HepG2 (cell line): ENCODE measurements around the gene IGFL2. TPM values are rescaled to one million over a fixed set of nuclear protein-coding genes. Genes with fewer than 3 reads are reported as not detected.
"Not testable (repeated sequence)": the region's sequence is repeated elsewhere in the genome, so short reads cannot be mapped to it uniquely, and the experiment has no call there.

ENCODE experiments used
- ATAC-seq: fragments of 200-7000 bp; cut with Tn5 transposase; 3 replicates; pipeline ENCODE4 v1.9.1; 2020; ENCODE audit warnings: mild to moderate bottlenecking, moderate library complexity
- BruUV-seq: library from RNA; stranded (reverse); fragments of 400-500 nt; replicated peaks from 2 replicates; lab custom pipeline; 2021; lab: Mats Ljungman, UMichigan
- CTCF ChIA-PET: fragments of 300-600 bp; formaldehyde crosslinking; extraction: SDS; loops from one replicate; lab custom pipeline; 2021; ENCODE audit warnings: low total read pairs, inconsistent platforms, low intra/inter-chr PET ratio; lab: Yijun Ruan, JAX
- POLR2A ChIA-PET: fragments of 350-600 bp; sonication (Branson Sonifier 250); formaldehyde crosslinking; loops from one replicate; lab custom pipeline; 2020; ENCODE audit warnings: antibody characterized with exemption, inconsistent platforms; lab: Yijun Ruan, JAX
- DNase-seq: peaks from one replicate; pipeline ENCODE4 v3.0.0-alpha.2; 2015; ENCODE audit warnings: low spot score
- FAIRE-seq: peaks from 3 replicates; lab custom pipeline; 2011; peaks lifted over from hg19 to GRCh38; lab: Jason Lieb, UNC
- H2AFZ ChIP-seq: one replicate; pipeline ENCODE4 v1.6.1; 2011; ENCODE audit warnings: low read length, inconsistent platforms
- H3K27ac ChIP-seq: fragments of 300-600 bp; 3 replicates; pipeline ENCODE4 v1.8.0; 2011; ENCODE audit warnings: mixed run types, mild to moderate bottlenecking, mixed read lengths, low read length, inconsistent platforms; ENCODE audit not compliant: insufficient read depth; ENCODE audit errors: extremely low read length
- H3K27me3 ChIP-seq, 2 experiments: fragments of 200-600 bp in 1 of 2; 2 replicates in 1 of 2; 3 replicates in 1 of 2; pipeline versions ENCODE4 v1.6.0 to v1.8.0; 2011; ENCODE audit warnings: low read length in 2 of 2, mild to moderate bottlenecking in 2 of 2, moderate library complexity in 2 of 2, inconsistent platforms in 1 of 2; ENCODE audit not compliant: insufficient read depth in 2 of 2, control insufficient read depth in 1 of 2
- H3K36me3 ChIP-seq, 2 experiments: fragments of 200-600 bp in 1 of 2; replicated peaks in 1 of 2; 2 replicates in 1 of 2; 3 replicates in 1 of 2; pipeline versions ENCODE4 v1.5.1 to v1.8.0; 2011; ENCODE audit warnings: low read length in 2 of 2, inconsistent platforms in 1 of 2; ENCODE audit not compliant: insufficient read depth in 2 of 2, control insufficient read depth in 1 of 2
- H3K4me1 ChIP-seq: 2 replicates; pipeline ENCODE4 v1.5.1; 2012; ENCODE audit warnings: low read length, inconsistent platforms; ENCODE audit not compliant: insufficient read depth
- H3K4me2 ChIP-seq: 2 replicates; pipeline ENCODE4 v1.6.0; 2011; ENCODE audit warnings: low read depth, low read length, inconsistent platforms
- H3K4me3 ChIP-seq, 3 experiments: fragments of 200-600 bp in 1 of 3; sonication (generic), shearing (Covaris generic) in 1 of 3; replicated peaks in 1 of 3; 2 replicates each; pipeline ENCODE4 v1.5.1; 2011 to 2016; ENCODE audit warnings: low read length in 3 of 3, inconsistent platforms in 2 of 3, low read depth in 2 of 3, mild to moderate bottlenecking in 2 of 3, control low read depth in 1 of 3, mixed read lengths in 1 of 3; ENCODE audit not compliant: insufficient read depth in 1 of 3
- H3K79me2 ChIP-seq: one replicate; pipeline ENCODE4 v1.6.1; 2011; ENCODE audit warnings: low read length, inconsistent platforms; ENCODE audit not compliant: insufficient read depth
- H3K9ac ChIP-seq: 2 replicates; pipeline ENCODE4 v1.6.0; 2011; ENCODE audit warnings: mild to moderate bottlenecking, low read depth, low read length, inconsistent platforms; ENCODE audit not compliant: insufficient read depth
- H3K9me3 ChIP-seq: 2 replicates; pipeline ENCODE4 v1.5.1; 2012; ENCODE audit warnings: mild to moderate bottlenecking, low read length
- H4K20me1 ChIP-seq: 2 replicates; pipeline ENCODE4 v1.6.0; 2011; ENCODE audit warnings: inconsistent platforms, mild to moderate bottlenecking, low read length, moderate library complexity; ENCODE audit not compliant: insufficient read depth
- EEA1 ChIP-seq: sonication (generic); formaldehyde crosslinking; IDR thresholded peaks from 2 replicates; pipeline ENCODE4 v1.5.1; 2020; ENCODE audit warnings: mild to moderate bottlenecking, missing genetic modification reagents, borderline replicate concordance
- HDAC2 ChIP-seq: sonication (generic); formaldehyde crosslinking; IDR thresholded peaks from 2 replicates; pipeline ENCODE4 v1.4.0; 2020; ENCODE audit warnings: missing genetic modification reagents
- MIER2 ChIP-seq: IDR thresholded peaks from 2 replicates; pipeline ENCODE4 v1.6.1; 2016; ENCODE audit warnings: missing biosample characterization, missing genetic modification reagents
- PHF8 ChIP-seq: sonication (generic); formaldehyde crosslinking; IDR thresholded peaks from 2 replicates; pipeline ENCODE4 v1.5.0; 2020; ENCODE audit warnings: missing genetic modification reagents
- ZNF260 ChIP-seq: sonication (generic); formaldehyde crosslinking; IDR thresholded peaks from 2 replicates; pipeline ENCODE4 v1.4.0; 2020; ENCODE audit warnings: missing genetic modification reagents, low read depth, mild to moderate bottlenecking, borderline replicate concordance
- ZNF331 ChIP-seq: sonication (generic); formaldehyde crosslinking; IDR thresholded peaks from 2 replicates; pipeline ENCODE4 v1.4.0; 2020; ENCODE audit warnings: missing genetic modification reagents
- ZNF567 ChIP-seq: sonication (generic); formaldehyde crosslinking; IDR thresholded peaks from 2 replicates; pipeline ENCODE4 v1.8.1; 2023; ENCODE audit warnings: mild to moderate bottlenecking, missing genetic modification reagents, borderline replicate concordance
- ZNF674 ChIP-seq: sonication (generic); formaldehyde crosslinking; IDR thresholded peaks from 2 replicates; pipeline ENCODE4 v1.5.0; 2020; ENCODE audit warnings: low read depth, mild to moderate bottlenecking, missing genetic modification reagents
- ZNF703 ChIP-seq: sonication (generic); formaldehyde crosslinking; IDR thresholded peaks from 2 replicates; pipeline ENCODE4 v1.5.1; 2020; ENCODE audit warnings: missing genetic modification reagents, mild to moderate bottlenecking, moderate library complexity, borderline replicate concordance
- WGBS: methylation state at CpG from one replicate; pipeline ENCODE4 v1.1.6; 2017; ENCODE audit warnings: low lambda C conversion rate; 5-methylcytosine and 5-hydroxymethylcytosine counted together
- in situ Hi-C: cut with HindIII; loops from 2 replicates; pipeline ENCODE4 v1.10.0; 2017; ENCODE audit warnings: low pct_unique_long_range_greater_than_20kb; ENCODE audit not compliant: extremely low pct_ligation_motif_present
- intact Hi-C: fragments of 100-400 bp; cut with micrococcal nuclease; formaldehyde crosslinking; loops from one replicate; pipeline ENCODE4 v1.10.0; 2022; ENCODE audit not compliant: unreplicated experiment
- polyA plus RNA-seq, 8 experiments: library from polyadenylated mRNA; depleted of rRNA in 3 of 8; stranded (reverse) in 7 of 8; unstranded in 1 of 8; fragments of >200 nt; fragmentation: Illumina TruSeq in 4 of 8; extraction: Trizol in 4 of 8; gene quantifications; 2 replicates each; pipeline versions ENCODE4 v1.2.1 to v1.2.3, GENCODE V29; 2011 to 2016; ENCODE audit warnings: low read depth in 4 of 8, missing spikeins in 1 of 8, mixed read lengths in 1 of 8; ENCODE audit not compliant: insufficient read depth in 1 of 8
- total RNA-seq, 5 experiments: library from RNA; depleted of rRNA; stranded (reverse); fragments of >200 nt; fragmentation: Illumina TruSeq; extraction: Trizol; gene quantifications; 2 replicates each; pipeline ENCODE4 v1.2.3, GENCODE V29; 2016; ENCODE audit warnings: low read depth in 1 of 5
- TF ChIP-seq, protein P1 (sequence below): conservative IDR thresholded peaks from 2 replicates; pipeline ENCODE4 v1.6.1; 2018; ENCODE audit warnings: missing genetic modification reagents

Gene IGFL2
- total and polyA plus RNA-seq, 2 of the 13 experiments (the other 11 are each of a cell fraction or from before 2014, with no cell fraction given) = not detected

DNA sequence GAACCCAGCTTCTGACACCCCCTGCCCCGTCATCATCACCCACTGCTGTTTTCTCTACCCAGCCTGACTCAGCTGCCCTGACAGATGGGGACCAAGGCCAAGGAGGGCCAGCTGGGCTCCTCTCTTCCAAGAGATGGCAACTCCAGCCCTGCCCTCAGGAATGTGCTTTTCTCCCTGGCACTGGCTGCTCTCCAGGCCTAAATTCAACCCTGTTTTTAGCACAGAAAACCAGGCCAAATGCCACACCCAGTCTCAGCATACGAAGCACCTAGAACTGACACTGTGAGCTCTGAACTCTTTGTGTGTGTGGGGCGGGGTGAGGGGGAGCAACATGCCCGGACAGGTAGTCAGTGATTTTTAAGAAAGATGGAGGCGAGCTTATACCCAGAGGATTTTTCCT is 58.1 kb downstream of the IGFL2 start (continued):
- TF ChIP-seq, protein P1, sequence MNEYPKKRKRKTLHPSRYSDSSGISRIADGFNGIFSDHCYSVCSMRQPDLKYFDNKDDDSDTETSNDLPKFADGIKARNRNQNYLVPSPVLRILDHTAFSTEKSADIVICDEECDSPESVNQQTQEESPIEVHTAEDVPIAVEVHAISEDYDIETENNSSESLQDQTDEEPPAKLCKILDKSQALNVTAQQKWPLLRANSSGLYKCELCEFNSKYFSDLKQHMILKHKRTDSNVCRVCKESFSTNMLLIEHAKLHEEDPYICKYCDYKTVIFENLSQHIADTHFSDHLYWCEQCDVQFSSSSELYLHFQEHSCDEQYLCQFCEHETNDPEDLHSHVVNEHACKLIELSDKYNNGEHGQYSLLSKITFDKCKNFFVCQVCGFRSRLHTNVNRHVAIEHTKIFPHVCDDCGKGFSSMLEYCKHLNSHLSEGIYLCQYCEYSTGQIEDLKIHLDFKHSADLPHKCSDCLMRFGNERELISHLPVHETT (CRISPR knock-in tag) = no peak
- TF ChIP-seq MIER2 (CRISPR knock-in tag) (no peak), EEA1 (no peak), ZNF260 (CRISPR knock-in tag) (no peak)

DNA sequence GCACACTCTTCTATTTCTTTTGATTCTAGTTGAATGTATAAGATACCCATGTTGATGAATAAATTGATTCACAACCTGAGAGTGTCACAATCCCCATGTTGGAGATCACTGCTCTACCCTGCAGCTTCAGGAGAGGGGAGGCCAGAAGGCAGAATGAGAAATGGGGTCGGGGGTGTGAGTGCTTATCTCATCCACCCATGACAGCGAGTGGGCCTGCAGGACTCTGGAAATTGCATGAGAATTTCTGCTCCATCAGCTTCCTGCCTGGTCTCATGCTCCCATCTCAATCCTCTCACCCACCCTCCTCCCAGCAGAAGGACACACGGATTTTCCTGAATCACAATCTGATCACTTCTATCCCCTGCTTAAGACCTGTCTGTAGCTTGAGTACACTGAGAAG is 58.6 kb downstream of the IGFL2 start:
- in situ Hi-C loops = no loop called here
- POLR2A ChIA-PET = no interaction called here
- no TSS peak for BruUV-seq

DNA sequence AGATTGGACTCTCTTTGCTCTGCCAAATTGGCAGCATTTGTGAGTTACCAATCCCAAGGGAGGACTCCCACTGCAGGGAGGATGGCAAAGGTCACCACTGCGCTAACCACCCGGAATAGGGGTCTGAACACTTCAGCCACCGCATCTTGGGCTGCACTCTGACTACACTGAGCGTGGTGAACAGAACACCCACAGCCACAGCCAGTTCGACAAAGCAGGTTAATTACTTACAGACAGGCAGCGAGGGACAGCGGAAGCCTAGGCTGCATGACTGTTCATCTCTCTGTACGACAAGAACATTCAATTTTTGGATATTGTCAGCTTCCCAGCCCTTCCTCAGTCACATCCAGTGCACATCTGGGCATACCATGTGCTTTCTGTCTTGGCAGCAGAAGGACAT is 59.8 kb downstream of the IGFL2 start:
- POLR2A ChIA-PET, H3K36me3 ChIP-seq, DNase-seq, H3K9me3 ChIP-seq, FAIRE-seq, ATAC-seq, H3K27ac ChIP-seq, H3K9ac ChIP-seq, intact Hi-C loops, H4K20me1 ChIP-seq, BruUV-seq, H3K79me2 ChIP-seq, in situ Hi-C loops, H3K4me2 ChIP-seq, H3K4me1 ChIP-seq, H3K4me3 ChIP-seq, H2AFZ ChIP-seq, CTCF ChIA-PET: not testable (repeated sequence)
- peaks cover 0 to 21% of the 10 kb centered on the region in 2 experiments; a peak in 2 of 5 replicates for H3K27me3 ChIP-seq
- WGBS = 83% methylated on average over 3 of the region's 8 CpGs

More for the DNA sequence above, 58.6 kb downstream of the IGFL2 start:
- Histone ChIP-seq H4K20me1 (no peaks in the 10 kb centered on the region), H3K4me3 (no peak overlapping the region), H3K4me2 (no peak overlapping the region), H3K4me1 (no peaks in the 10 kb centered on the region), H2AFZ (no peak overlapping the region), H3K79me2 (no peaks in the 10 kb centered on the region), H3K27me3 (peaks cover 0 to 22% of the 10 kb centered on the region in 2 experiments; a peak in 3 of 5 replicates), H3K27ac (no peak overlapping the region), H3K9ac (no peak overlapping the region), H3K36me3 (no peaks in the 10 kb centered on the region), H3K9me3 (no peaks in the 10 kb centered on the region)
- TF ChIP-seq EEA1 = no peak
- TF ChIP-seq PHF8 (CRISPR knock-in tag) = no peak
- no peak for TF ChIP-seq ZNF567 (CRISPR knock-in tag)
- no peak for TF ChIP-seq ZNF703 (CRISPR knock-in tag)
- no peak for TF ChIP-seq ZNF331
- TF ChIP-seq ZNF674 (CRISPR knock-in tag) = no peak
- TF ChIP-seq HDAC2 (CRISPR knock-in tag) = no peak
- CTCF ChIA-PET = no interaction called here
- no peak for ATAC-seq
- no peak for DNase-seq
- 38% methylated on average over 3 of the region's 3 CpGs for WGBS
- FAIRE-seq = no peak
- intact Hi-C loops = no loop called here
